ENCODE measurements around the gene NEO1. TPM values are rescaled to one million over a fixed set of nuclear protein-coding genes. Genes with fewer than 3 reads are reported as not detected.

The NEO1 gene
- polyA plus RNA-seq, 1 of the 3 experiments (the other 2 are of a cell fraction) = 13.1 TPM

GRCh38 chr15:73345658-73346057 lies 293.4 kb downstream of the NEO1 start:
- Histone ChIP-seq H3K4me3 (ENCODE audit: low read depth in 2 of 2, low read length in 1 of 2) (no peak overlapping the region), H3K4me1 (ENCODE audit: control insufficient read depth in 1 of 2, insufficient read depth in 2 of 2, low read depth in 1 of 2, low read length in 1 of 2) (peaks cover 0 to 3% of the 10 kb centered on the region in 2 experiments; a peak in 1 of 4 replicates), H3K27ac (ENCODE audit: low read depth in 2 of 2, low read length in 1 of 2) (no peak overlapping the region), H3K9ac (no peak overlapping the region), H3K9me2 (no peaks in the 10 kb centered on the region), H3K36me3 (replicated peaks in 1 of 2; ENCODE audit: control insufficient read depth in 1 of 2, insufficient read depth in 2 of 2, low read length in 1 of 2) (no peaks in the 10 kb centered on the region), H2AFZ (ENCODE audit: low read depth) (no peak overlapping the region), H4K20me1 (ENCODE audit: insufficient read depth) (no peaks in the 10 kb centered on the region), H3K27me3 (ENCODE audit: insufficient read depth) (peaks cover 5% of the 10 kb centered on the region; the same call in 1 of the 2 replicates), H3F3A (replicated peaks; ENCODE audit: insufficient read depth) (no peaks in the 10 kb centered on the region), H3K4me2 (no peak overlapping the region), H3K9me3 (no peaks in the 10 kb centered on the region), H3K79me2 (ENCODE audit: insufficient read depth) (no peaks in the 10 kb centered on the region)
- CTCF ChIA-PET = interaction anchor here (1.2 kb wide), 1 partner anchor 11 kb away, joined by 5 read pairs; no protein-coding TSS in a partner anchor
- TF ChIP-seq MEF2A (IDR thresholded peaks at IDR 0.05; ENCODE audit: borderline replicate concordance, low read depth) (no peak), NRF1 (IDR thresholded peaks at IDR 0.05; ENCODE audit: low read depth, low read length) (no peak), NFIC (IDR thresholded peaks at IDR 0.05; ENCODE audit: borderline replicate concordance) (no peak), FOSL2 (IDR thresholded peaks at IDR 0.05; ENCODE audit: borderline replicate concordance, low read depth) (no peak), ELF1 (IDR thresholded peaks at IDR 0.05) (no peak), CHD2 (IDR thresholded peaks at IDR 0.05; ENCODE audit: low read length, partially characterized antibody) (no peak), MXI1 (IDR thresholded peaks at IDR 0.05; ENCODE audit: low read depth, low read length) (no peak), TAF1 (IDR thresholded peaks at IDR 0.05; ENCODE audit: borderline replicate concordance, low read depth, low read length) (no peak), JUND (IDR thresholded peaks at IDR 0.05) (no peak), SMC3 (IDR thresholded peaks at IDR 0.05; ENCODE audit: low read depth, low read length) (no peak), PBX3 (IDR thresholded peaks at IDR 0.05) (no peak), TCF12 (IDR thresholded peaks at IDR 0.05) (no peak), FOXM1 (IDR thresholded peaks at IDR 0.05; ENCODE audit: low read depth) (no peak), USF2 (IDR thresholded peaks at IDR 0.05; ENCODE audit: borderline replicate concordance, low read depth, low read length) (no peak), USF1 (IDR thresholded peaks at IDR 0.05; ENCODE audit: borderline replicate concordance, low read depth) (no peak), FOXJ3 (CRISPR knock-in tag; IDR thresholded peaks at IDR 0.05) (no peak), YY1 (IDR thresholded peaks at IDR 0.05; ENCODE audit: low read depth) (no peak), ZBTB33 (IDR thresholded peaks at IDR 0.05; ENCODE audit: borderline replicate concordance, low read depth) (no peak), SIN3A (IDR thresholded peaks at IDR 0.05; ENCODE audit: borderline replicate concordance, low read depth, low read length) (no peak)
- DNase-seq = no peak
- POLR2A ChIA-PET = no interaction called here
- 21% methylated on average over 7 of the region's 7 CpGs for WGBS (ENCODE audit: low lambda C conversion rate)
